ENCODE results near the gene ZNF326. TPM values are rescaled to one million over a fixed set of nuclear protein-coding genes. Genes with fewer than 3 reads are reported as not detected.

Gene ZNF326
- total RNA-seq, 1 donor from 2014 or later = 4.3 TPM

- no peak for DNase-seq (ENCODE audit: low read depth)
These were observed 73.8 kb downstream of the ZNF326 start for GRCh38 chr1:90068611-90069280.

GRCh38 chr1:90074137-90074536 lies 79.2 kb downstream of the ZNF326 start:
- no peak for DNase-seq (ENCODE audit: low read depth)

DNA sequence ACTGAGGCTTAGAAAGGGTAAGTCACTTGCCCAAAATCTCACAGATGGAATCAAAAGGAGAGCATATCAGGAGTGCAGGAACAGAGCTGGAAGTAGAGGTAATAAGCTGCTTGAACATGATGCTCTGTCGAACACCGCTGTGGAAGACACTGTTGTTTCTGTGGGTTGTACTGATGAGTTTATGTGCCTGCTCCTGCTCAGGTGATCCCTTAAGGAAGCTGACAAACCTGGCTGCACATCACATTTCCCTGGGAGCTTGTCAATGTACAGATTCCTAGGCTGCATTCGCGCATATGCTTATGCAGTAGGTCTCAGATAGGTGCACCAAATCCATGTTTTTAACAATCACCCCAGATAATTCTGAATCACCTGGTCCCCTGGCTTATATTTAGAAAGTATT lies 79.7 kb downstream of the ZNF326 start:
- DNase-seq (ENCODE audit: low read depth) = no peak

GRCh38 chr1:90074970-90075391 lies 80.1 kb downstream of the ZNF326 start:
- no peak for DNase-seq (ENCODE audit: low read depth)

GRCh38 chr1:90083995-90084394 lies 89.1 kb downstream of the ZNF326 start:
- no peak for DNase-seq (ENCODE audit: low read depth)

Other genes with a start within 250 kb of the ZNF326 start
- 16.7 and 18.0 TPM in 2 replicates for gene LRRC8D, start 174.1 kb upstream of the ZNF326 start, total RNA-seq

Measured in myocyte (in vitro differentiated cells).